Testis (tissue), 2 donors: ENCODE measurements around the gene TTF2.

Experiments used
- CTCF ChIP-seq, 3 experiments: fragments of 450-650 bp in 2 of 3; fragments of 200-600 bp in 1 of 3; sonication (generic) in 1 of 3; IDR thresholded peaks; one replicate each; pipeline ENCODE4 v1.5.1; 2016 to 2019; ENCODE audit warnings: antibody characterized with exemption in 3 of 3, mild to moderate bottlenecking in 2 of 3, moderate library complexity in 1 of 3
- POLR2A ChIP-seq: fragments of 450-650 bp; IDR thresholded peaks from one replicate; pipeline ENCODE4 v1.6.1; 2017; ENCODE audit warnings: antibody characterized with exemption, mild to moderate bottlenecking, moderate library complexity

- TF ChIP-seq POLR2A (no peak), CTCF (IDR thresholded peaks at IDR 0.05) (no peak)
Observed at GRCh38 chr1:117135329-117135728, 75.2 kb downstream of the TTF2 start.
